T follicular helper cell (primary cell): ENCODE measurements around the gene IRGM.

Source experiments
- DNase-seq: peaks from one replicate; pipeline ENCODE4 v3.0.0-alpha.2; 2020; ENCODE audit warnings: low read depth

Gene IRGM

DNA sequence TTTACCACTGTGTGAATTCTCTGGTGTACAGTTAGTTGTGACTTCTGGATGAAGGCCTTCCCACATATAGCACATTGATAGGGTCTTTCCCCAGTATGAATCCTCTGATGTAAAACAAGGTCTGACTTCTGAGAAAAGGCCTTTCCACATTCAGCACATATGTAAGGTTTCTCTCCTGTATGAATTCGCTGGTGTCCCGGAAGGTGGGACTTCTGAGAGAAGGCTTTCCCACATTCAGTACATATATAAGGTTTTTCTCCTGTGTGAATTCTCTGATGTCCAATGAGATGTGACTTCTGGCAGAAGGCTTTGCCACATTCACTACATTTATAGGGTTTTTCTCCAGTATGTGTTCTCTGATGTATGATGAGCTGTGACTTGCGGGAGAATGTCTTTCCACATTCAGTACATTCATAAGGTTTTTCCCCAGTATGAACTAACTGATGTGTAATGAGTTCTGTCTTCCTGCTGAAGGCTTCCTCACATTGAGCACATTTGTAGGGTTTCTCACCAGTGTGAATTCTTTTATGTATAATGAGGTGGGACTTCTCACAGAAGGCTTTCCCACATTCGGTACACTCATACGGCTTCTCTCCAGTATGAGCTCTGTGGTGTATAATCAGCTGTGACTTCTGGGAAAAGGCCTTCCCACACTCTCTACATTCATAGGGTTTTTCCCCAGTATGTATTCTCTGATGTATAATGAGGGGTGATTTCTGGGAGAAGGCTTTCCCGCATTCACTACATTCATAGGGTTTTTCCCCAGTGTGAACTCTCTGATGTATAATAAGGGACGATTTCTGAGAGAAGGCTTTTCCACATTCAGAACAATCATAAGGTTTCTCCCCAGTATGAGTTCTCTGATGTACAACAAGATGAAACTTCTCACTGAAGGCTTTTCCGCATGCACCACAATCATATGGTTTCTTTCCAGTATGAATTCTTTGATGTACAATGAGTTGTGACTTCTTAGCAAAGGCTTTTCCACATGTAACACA, 49.4 kb downstream of the IRGM start:
- DNase-seq: no peak
